Measurements from ENCODE around the gene ZBTB33.
A peak's percentile ranks its signal among the peaks of the same experiment; 100 is the strongest.

ZBTB33 gene, protein sequence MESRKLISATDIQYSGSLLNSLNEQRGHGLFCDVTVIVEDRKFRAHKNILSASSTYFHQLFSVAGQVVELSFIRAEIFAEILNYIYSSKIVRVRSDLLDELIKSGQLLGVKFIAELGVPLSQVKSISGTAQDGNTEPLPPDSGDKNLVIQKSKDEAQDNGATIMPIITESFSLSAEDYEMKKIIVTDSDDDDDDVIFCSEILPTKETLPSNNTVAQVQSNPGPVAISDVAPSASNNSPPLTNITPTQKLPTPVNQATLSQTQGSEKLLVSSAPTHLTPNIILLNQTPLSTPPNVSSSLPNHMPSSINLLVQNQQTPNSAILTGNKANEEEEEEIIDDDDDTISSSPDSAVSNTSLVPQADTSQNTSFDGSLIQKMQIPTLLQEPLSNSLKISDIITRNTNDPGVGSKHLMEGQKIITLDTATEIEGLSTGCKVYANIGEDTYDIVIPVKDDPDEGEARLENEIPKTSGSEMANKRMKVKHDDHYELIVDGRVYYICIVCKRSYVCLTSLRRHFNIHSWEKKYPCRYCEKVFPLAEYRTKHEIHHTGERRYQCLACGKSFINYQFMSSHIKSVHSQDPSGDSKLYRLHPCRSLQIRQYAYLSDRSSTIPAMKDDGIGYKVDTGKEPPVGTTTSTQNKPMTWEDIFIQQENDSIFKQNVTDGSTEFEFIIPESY

DNA sequence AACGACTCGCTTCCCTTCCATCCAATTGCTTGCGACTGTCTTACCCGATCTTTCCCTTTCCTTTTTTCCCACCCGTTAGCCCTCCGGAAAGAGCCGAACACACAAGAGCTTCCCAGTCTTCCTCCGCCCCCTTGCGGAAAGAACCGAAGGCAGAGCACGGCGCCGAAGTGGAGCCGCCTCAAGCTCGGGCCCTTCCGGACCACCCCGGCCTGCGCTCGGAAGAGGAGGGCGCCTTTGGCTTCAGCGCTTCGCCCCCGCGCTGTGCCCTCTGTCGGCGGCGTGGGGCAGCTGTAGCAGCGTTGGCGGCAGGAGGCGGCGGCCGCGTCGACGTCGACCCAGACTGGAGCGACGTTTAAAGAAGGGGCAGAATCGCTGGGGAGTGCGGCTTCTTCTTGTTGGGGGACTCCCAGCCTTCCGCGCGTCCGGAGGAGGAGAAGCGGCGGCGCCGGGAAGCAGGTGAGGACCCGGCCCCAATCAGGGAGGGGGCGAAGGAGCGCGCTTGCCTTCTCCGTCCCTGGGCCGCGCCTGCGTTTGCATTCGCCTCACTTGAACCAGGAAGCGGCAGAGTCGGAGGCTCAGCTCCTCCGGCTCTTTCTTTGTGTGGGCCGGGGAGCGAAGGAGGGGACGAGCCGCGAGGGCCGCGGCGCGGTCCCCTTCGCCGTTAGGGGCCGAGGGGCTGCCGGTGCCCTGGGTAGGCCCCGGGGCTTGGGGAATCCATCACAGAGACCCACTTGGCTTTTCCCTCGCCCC, at the start of gene ZBTB33:
TSS of gene ZBTB33 (plus strand) at position 291 of the 750 bp plus-strand sequence. CDS start 2,604 bp downstream, outside the sequence.
- peak; percentile 68 for DNase-seq

DNA sequence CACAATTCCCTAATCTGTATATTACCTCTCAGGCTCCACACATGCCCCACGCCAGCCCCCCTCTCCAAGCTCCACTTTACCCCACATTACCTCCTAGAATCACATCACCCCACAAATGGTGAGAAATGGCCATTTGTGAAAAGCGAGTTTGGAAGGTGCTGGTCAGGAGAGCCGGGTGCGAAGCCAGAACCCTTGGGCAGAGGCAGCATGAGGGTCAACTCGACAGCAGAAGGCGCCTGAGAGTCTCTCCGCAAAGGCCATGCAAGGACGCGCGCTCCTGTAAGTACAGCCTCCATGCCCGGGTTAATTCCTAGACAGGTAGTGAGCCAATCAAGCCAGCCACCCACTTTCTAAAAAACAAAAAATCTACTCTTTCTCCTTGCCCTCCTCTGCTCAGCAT, 49.8 kb upstream of the ZBTB33 start:
- DNase-seq: no peak

DNA sequence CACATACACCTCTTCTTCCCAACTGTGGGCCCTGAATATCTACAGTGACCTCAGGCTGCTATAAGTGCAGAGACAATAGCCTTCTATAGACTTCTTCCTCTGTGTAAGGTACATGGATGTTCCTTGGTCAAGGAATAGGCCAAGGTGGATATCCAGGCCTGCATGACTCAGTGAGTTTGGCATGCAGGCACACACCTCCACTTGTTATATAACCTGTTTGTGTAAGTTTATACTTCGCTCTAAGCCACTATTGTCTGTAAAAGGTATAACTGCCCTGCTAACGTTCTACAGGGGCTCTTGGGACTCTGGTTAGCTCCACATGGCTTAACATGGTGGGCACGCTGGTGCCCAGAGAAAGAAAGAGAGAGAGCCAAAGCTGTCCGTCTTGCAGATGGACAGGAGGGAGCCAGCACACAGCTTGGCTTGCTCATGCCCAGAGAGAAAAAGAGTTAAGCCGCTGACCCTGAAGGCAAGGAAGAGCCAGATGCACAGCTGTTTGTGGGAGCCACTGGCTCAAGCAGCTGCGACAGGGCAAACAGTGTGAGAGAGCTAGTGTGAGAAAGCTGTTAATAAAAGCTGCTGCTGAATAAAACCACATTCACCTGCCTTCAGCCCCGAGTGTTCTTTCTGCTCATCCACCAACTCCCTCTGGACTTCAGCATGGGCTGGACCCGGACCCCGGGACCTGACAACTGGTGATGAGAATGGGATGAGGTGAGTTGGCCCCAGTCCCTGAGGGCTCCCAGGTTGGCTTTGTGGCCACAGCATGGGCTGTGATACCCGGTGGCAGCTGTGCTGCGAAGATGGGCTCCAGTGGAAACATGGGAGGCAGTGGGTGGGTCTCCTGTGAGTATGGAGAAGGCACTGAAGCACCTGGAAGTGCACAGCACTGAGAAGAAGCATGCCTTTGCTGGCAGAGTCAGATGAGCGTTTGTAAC, 44.5 kb upstream of the ZBTB33 start:
- DNase-seq: no peak

DNA sequence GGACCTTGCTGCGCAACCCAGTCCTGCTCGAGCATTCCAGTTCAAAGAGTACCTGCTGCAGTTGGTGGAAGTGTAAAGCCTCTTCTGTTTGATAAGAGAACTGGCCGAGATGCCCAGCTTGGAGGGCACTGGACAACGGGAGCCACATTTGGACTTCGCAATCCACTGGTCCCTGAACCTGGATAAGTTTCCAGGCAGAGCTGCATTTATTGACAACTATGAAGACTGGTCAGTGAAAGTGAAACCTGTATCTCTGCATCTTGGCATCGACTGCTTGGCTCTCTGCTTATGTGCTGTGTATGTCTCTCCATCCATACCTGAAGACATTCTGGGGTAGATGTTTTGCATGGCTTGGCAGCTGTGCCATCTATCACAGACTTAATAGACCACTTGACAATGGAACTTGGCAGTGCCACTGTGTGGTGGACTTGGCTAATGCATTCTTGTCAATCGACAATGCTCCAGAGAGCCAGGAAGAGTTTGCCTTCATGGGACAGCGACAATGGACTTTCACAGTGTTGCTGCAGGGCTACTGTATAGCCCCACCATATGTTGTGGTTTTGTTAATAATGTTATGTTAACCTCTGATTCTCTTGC, 43.5 kb upstream of the ZBTB33 start:
- no peak for DNase-seq

DNA sequence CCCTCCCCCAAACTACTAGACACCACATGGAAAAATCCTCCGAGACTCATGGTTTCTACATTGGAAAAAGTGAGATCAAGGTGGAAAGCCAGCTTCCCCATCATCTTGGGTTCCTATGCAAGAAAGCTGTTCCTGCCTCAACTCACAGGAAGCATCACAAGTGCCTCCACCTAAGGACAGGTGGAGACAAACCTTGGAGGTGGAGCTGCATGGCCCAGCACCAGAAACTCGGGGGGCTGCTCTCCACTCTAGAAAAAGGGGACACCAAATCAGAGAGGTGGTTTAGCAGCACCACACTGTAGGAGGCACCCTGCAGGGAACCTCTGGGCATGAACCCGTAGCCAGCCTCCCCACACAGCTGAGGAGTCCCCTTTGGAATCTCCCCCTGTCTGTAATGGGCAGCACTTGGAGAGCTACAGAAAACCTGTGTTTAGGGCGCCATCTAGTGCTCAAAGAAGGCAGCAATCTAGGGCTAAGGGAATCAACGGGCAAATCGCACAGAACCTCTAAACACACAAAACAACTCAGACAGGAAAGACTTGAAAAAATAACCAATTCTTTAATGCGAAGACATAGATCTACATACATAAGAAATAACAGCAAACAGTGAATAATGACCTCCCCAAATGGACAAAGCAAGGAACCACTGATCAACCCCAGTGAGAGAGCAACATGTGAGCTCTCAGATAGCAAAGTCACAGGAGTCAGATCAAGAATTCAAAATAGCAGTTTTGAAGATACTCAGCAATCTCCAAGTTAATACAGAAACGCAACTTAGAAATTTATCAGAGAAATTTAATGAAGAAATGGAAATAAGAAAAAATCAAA, 37.0 kb upstream of the ZBTB33 start:
- no peak for DNase-seq

DNA sequence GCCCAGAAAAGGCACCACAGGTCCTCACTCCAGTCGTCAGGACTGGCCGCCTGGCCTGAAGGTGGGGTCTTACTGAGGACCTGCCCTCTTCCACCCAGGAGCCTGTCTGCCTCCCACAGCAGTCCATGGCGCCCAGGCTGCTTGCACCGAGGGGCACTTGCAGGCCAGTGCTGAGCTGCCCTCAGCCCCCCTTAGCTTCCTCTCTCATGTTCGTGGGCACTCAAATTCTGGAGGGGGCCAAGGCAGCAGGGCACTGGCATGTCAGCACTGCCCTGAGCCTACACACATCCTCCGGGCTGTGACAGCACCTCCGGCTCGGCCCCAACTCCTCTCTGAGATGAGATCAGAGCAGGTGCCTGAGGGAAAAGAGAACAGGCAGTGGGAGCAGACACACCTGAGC, 27.2 kb upstream of the ZBTB33 start:
- DNase-seq: no peak

DNA sequence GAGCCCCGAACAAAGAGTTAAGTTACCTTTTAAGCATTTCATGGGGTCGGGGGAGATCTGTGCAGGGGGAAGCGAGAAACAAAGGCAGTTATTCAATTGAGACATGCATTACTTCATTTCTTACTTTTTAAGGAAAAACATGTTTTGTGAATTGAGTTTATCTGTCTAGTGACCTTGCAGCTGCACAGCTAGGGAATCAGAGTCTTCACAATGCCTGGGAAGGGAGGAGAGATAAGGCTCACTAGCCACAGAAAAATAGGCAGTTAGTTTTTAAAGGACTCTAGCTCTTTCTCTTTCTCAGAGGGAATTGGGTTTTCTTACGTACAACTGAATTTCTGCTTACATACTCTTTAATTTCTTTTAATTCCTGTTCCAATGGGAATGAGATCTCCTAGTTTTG, 26.2 kb upstream of the ZBTB33 start:
- no peak for DNase-seq

DNA sequence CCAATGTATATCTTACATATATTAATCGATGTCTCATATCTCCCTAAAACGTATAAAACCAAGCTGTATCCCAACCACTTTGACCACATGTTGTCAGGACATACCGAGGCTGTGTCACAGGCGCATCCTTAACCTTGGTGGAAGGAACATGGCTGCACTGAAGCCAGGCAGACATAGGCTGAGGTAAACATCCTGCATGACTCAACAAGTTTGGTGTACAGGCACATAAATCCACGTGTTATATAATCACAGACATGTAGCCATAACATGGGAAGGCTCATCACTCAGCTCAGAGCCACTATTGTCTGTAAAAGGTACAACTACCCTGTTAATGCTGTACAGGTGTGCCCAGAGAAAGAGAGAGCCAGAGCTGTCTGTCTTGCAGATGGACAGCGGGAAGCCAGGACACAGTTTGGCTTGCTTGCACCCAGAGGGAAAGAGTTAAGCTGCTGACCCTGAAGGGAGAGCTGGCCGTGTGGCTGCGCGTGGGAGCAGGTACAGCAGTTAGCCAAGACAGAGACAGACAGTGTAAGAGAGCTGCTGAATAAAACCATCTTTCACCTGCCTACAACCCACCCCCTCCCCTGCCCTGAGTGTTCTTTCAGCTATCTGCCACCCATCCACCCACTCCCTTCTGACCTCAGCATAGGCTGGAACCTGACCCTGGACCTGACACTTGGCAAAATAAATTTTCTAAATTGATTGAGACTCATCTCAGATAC, 22.3 kb upstream of the ZBTB33 start:
- no peak for DNase-seq

DNA sequence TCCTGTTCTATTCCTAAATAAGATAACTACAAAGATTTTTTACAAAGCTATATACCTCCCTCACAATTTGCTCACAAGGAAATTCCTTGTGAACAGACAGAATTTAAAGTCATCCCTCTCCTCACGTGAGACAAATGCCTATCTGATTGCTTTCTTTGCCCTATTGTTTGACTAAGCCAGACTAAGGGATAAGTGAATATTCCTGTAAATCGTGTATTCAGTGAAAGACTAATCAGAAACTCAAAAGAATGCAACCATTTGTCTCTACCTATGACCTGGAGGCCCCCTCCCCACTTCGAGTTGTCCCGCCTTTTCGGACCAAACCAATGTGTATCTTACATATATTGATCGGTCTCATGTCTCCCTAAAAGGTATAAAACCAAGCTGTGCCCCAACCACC, 15.3 kb upstream of the ZBTB33 start:
- no peak for DNase-seq

DNA sequence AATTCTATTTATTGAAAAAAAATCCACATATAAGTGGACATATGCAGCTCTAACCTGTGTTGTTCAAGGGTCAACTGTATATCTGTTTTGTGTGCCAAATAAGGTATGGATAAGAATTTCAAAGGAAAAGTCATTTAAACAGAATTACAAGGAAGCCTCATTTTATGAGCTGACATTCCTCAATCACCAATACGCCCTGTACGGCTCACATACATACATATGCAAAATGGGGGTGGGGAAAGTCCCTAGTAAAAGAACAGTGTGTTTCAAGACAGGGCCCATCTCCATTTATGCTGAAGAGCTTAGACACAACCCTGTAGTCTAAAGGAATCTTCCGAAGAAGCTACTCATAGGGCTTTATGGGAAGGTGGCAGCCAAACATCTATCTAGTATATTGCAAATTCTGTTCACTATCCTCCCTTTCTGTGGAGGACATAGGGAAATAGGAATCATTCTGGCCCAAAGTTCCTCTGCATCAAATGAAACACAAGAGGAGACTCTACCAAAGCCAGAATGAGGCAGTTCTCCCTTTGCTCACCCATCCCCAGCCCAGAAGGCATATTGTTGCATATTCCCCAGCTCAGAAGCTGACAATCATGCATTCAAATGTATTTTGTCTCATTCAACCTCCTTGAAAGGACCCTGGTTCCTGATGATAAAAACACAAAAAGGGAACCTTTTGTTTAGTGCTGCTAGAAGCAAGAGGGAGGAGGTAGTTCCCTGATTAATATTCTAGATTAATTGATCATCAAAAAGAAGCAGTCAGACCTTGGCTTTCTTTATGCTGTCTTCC, 13.7 kb upstream of the ZBTB33 start:
- no peak for DNase-seq

DNA sequence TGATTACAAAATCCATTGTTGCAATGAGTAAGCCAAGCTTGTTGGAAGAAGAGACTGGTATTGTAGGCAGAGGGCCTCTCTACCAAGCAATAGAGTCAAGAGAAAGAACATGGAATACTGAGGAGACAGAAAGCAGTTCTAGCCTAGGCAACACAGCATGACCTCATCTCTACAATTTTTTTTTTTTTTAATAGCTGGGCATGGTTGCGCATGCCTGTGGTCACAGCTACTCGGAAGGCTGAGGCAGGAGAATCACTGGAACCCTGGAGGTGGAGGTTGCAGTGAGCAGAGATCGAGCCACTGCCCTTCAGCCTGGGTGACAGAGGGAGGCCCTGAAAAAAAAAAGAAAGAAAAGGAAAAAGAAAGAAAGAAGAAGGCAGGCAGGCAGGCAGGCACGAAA, 11.7 kb upstream of the ZBTB33 start:
- DNase-seq: no peak

DNA sequence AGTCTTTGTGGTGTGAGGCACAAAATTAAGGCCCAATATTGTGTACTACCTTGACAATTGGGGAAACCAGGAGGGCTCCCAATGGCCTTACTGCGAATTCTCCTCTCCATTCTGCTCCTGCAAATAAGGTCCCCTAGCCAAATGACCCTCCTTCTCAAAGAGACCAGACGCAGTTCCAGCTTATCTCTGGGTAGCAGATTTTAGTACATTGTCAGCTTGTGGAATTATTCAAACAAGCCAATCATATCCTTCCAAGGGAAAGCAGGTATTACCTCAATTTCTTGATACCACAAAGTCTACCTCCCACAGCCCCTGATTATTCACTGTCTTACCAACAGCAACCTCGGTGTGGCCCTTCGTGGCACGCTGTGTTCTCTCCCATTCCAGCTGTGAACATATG, 7.8 kb upstream of the ZBTB33 start:
- DNase-seq: no peak

DNA sequence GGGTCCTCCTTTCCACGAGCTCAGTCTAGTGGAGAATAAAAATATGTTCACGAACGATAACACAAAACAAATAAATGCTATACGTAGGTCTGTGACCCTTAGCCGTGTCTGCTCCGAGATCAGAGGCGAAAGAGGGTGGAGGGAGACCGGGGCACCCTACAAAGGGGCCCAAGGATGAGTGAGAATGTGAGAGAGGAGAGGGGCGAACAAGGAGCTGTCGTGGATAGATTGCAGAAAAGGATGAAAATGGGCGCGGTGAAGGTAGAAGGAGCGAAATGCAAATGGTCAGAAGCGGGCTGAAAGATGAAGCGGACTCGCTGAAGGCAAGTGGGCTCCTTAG, 6.2 kb upstream of the ZBTB33 start:
- DNase-seq: no peak

DNA sequence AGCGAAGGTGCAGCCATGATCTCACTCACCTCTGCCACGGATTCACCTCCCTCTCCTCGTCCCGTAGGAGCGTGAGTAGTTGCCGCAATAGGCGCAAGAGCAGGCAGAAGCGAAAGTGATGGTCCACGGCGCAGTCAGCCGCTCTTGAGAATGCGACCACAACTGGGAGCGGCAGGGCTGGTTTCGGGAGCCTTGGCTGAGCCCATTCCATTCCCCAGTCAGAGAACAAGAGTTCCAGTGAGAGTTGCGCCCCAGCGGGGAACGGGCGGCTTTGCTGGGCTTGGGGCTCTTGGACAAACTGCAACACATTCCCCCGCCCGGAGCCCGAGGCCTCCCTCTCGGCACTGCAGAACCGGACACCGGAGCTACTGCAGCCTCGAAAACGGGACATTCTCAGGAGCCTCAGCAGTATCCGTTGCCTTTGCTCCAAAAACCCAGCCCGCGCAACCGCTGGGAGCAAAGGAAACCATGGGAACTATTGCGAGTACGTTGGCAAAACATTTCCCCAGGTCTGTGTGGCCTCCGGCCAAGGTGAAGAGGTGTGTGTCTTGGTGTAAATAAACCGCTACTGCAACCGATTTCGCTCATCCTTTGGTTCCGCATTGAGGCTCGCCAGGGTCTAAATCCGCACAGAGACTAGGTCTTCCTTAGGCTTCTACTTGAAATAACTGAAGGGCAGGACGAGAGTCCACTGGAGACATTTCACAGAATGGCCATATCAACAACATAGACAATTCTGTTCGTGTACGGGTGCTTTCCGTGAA, 5.7 kb upstream of the ZBTB33 start:
- peak; percentile 34 for DNase-seq

DNA sequence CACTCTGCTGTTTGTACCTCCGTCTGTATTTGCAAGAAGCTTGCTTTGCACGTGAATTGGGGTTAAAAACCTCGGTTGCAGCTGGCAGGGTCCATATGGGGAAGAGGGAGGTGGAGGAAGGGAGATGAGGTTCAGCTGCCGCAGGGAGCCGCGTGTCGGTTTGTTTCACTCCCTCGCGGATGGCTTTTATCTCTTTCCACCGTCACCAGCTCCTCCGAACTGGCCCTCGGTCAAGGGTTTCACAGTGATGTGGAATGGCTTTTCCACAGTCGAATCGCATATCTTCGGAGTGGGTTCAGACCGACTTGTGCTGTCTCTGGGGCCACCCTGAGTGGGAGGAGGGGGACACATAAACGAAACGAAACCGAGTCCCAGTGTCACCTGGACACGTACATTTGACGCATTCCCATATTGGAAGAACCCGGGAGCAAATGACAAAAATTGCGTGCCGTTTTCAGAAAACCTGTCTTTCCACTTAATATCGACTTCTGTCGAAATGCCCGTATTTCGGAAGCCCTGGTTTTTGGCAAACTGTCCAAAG, 929 bp downstream of the ZBTB33 start:
- DNase-seq: no peak

DNA sequence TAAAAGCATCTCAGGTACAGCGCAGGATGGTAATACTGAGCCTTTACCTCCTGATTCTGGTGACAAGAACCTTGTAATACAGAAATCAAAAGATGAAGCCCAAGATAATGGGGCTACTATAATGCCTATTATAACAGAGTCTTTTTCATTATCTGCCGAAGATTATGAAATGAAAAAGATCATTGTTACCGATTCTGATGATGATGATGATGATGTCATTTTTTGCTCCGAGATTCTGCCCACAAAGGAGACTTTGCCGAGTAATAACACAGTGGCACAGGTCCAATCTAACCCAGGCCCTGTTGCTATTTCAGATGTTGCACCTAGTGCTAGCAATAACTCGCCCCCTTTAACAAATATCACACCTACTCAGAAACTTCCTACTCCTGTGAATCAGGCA, 3.2 kb downstream of the ZBTB33 start:
- DNase-seq: no peak

DNA sequence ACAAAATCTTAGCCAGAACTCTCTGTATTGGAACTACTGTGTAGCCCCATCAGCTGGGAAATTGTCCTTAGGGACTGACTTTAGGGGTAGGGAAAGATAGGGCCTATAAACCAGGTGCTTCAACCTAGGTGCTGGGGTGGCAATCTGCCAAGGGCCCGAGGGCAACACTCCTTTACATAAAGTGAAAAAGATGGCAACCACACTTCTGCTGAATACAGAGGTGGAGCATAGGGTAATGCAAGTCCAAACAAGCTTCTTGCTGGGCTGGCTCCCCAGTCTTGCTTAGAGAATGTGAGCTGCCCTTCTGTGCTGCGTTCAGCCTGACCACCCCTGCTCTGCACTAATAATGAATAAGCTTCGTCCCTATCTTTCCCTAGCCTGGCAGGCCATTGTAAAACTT, 9.8 kb downstream of the ZBTB33 start:
- DNase-seq: no peak

DNA sequence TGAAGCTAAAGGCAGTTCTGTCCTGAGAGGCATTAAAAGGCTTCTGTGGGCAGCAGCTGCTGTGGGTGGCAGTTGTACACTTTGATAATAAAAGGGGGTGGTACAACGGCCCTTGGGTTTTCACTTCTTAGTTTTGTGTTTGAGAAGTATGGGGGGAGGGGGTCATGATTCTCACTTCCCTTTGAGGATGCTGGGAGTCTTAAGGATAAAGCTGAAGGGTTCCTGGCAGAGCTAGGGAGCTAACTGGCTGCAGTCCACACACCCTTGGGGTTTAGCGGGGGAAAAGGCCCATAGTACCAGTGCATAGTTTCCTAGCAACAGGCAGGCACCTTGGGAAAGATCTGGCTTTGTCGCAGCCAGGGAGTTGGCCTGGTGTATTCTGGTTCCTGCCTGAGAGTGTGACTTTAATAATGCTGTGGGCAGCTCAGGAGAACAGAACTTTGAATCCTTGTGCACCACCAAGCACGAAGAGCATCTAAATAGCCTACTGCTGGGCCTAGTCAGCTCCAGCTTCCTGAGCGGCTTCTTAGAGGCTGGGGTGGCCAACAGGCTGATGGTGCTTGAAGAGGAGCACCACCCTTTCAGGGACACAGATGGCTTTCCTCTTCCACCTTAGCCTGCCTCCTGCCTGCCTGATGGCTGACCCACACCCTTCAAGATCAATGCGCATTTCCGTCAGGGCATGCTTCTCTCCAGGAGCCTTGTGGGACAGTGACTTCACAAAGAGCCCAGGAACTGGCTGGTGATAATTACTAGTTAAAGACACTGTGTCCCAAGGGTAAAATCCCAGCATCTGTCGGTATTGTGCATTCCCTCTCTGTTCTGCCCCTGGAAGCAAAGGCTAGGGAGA, 12.5 kb downstream of the ZBTB33 start:
- no peak for DNase-seq
